Endothelial cell of umbilical vein (primary cell): ENCODE results near the gene NAALADL1. TPM values are rescaled to one million over a fixed set of nuclear protein-coding genes. Genes with fewer than 3 reads are reported as not detected.

Experiments
- BruUV-seq: library from RNA; stranded (reverse); fragments of 400-500 nt; replicated peaks from 2 replicates; lab custom pipeline; 2021; lab: Mats Ljungman, UMichigan
- CTCF ChIA-PET: fragments of 300-600, 350-600 bp; sonication (Branson Sonifier 250); formaldehyde crosslinking; loops from one replicate; lab custom pipeline; 2021; ENCODE audit warnings: antibody characterized with exemption, inconsistent platforms; lab: Charles Lee
- POLR2A ChIA-PET: fragments of 300-600, 350-600 bp; sonication (Branson Sonifier 250); formaldehyde crosslinking; loops from one replicate; lab custom pipeline; 2021; ENCODE audit warnings: antibody characterized with exemption, inconsistent platforms; lab: Charles Lee
- DNase-seq: peaks from one replicate; pipeline ENCODE4 v3.0.0-alpha.2; 2011; ENCODE audit warnings: low read depth, low spot score
- FAIRE-seq: peaks from 2 replicates; lab custom pipeline; 2011; peaks lifted over from hg19 to GRCh38; lab: Jason Lieb, UNC
- H2AFZ ChIP-seq: 2 replicates; pipeline ENCODE4 v1.6.0; 2012; ENCODE audit warnings: low read depth, low read length, control low read depth, inconsistent platforms
- H3K27ac ChIP-seq: 2 replicates; pipeline ENCODE4 v1.5.1; 2011; ENCODE audit warnings: low read depth, mild to moderate bottlenecking, control low read depth, low read length, moderate library complexity; ENCODE audit not compliant: insufficient read depth
- H3K27me3 ChIP-seq, 2 experiments: 2 replicates each; pipeline versions ENCODE4 v1.6.0 to v1.6.1; 2011; ENCODE audit warnings: low read length in 2 of 2, mixed read lengths in 1 of 2; ENCODE audit not compliant: control insufficient read depth in 2 of 2, insufficient read depth in 2 of 2
- H3K36me3 ChIP-seq, 2 experiments: 2 replicates in 1 of 2; 3 replicates in 1 of 2; pipeline ENCODE4 v1.5.1; 2011; ENCODE audit warnings: low read length in 2 of 2, mild to moderate bottlenecking in 1 of 2, moderate library complexity in 1 of 2; ENCODE audit not compliant: control insufficient read depth in 2 of 2, insufficient read depth in 2 of 2; ENCODE audit errors: extremely low read depth in 1 of 2
- H3K4me1 ChIP-seq: 3 replicates; pipeline ENCODE4 v1.5.1; 2011; ENCODE audit warnings: mild to moderate bottlenecking, low read length; ENCODE audit not compliant: control insufficient read depth, insufficient read depth; ENCODE audit errors: extremely low read depth
- H3K4me2 ChIP-seq: 2 replicates; pipeline ENCODE4 v1.6.1; 2011; ENCODE audit warnings: low read length, control low read depth, mixed read lengths; ENCODE audit not compliant: insufficient read depth
- H3K4me3 ChIP-seq, 3 experiments: fragments of 200-600 bp in 1 of 3; sonication (generic), shearing (Covaris generic) in 1 of 3; replicated peaks in 1 of 3; 2 replicates each; pipeline ENCODE4 v1.5.1; 2011 to 2016; ENCODE audit warnings: control low read depth in 3 of 3, low read length in 3 of 3, mild to moderate bottlenecking in 2 of 3, inconsistent platforms in 1 of 3, low read depth in 1 of 3, moderate library complexity in 1 of 3; ENCODE audit not compliant: insufficient read depth in 1 of 3
- H3K79me2 ChIP-seq: 2 replicates; pipeline ENCODE4 v1.6.0; 2012; ENCODE audit warnings: low read length, inconsistent platforms; ENCODE audit not compliant: control insufficient read depth, insufficient read depth
- H3K9ac ChIP-seq: replicated peaks from 2 replicates; pipeline ENCODE3; 2011; ENCODE audit warnings: low read length, control low read depth; ENCODE audit not compliant: insufficient read depth; ENCODE audit errors: extremely low read depth
- H3K9me1 ChIP-seq: replicated peaks from 3 replicates; pipeline ENCODE4 v1.6.0; 2011; ENCODE audit warnings: mild to moderate bottlenecking, low read length; ENCODE audit not compliant: control insufficient read depth, insufficient read depth; ENCODE audit errors: extremely low read depth
- H3K9me3 ChIP-seq: replicated peaks from 2 replicates; pipeline ENCODE4 v1.5.1; 2012; ENCODE audit warnings: low read length, inconsistent platforms; ENCODE audit not compliant: control insufficient read depth, insufficient read depth
- H4K20me1 ChIP-seq: replicated peaks from 2 replicates; pipeline ENCODE3; 2011; ENCODE audit warnings: mild to moderate bottlenecking, low read length; ENCODE audit not compliant: control insufficient read depth, insufficient read depth; ENCODE audit errors: extremely low read depth
- CTCF ChIP-seq, 2 donors: IDR thresholded peaks; 1 replicate in 1 of 2; 2 replicates in 1 of 2; pipeline ENCODE4 v1.5.1; 2011; ENCODE audit warnings: low read length in 2 of 2, mild to moderate bottlenecking in 2 of 2, moderate library complexity in 2 of 2, control low read depth in 1 of 2, inconsistent platforms in 1 of 2, low read depth in 1 of 2; ENCODE audit not compliant: insufficient read depth in 1 of 2; ENCODE audit errors: extremely low read depth in 1 of 2
- EZH2 ChIP-seq: IDR thresholded peaks from 2 replicates; pipeline ENCODE4 v1.6.1; 2012; ENCODE audit warnings: borderline replicate concordance, low read depth, mild to moderate bottlenecking, moderate library complexity, low read length, inconsistent platforms; ENCODE audit not compliant: severe bottlenecking
- GATA2 ChIP-seq: IDR thresholded peaks from 2 replicates; pipeline ENCODE4 v1.7.0; 2011; ENCODE audit warnings: low read depth, mild to moderate bottlenecking, moderate library complexity, mixed read lengths, low read length; ENCODE audit not compliant: insufficient read length, insufficient read depth
- JUN ChIP-seq: IDR thresholded peaks from 2 replicates; pipeline ENCODE4 v1.6.1; 2011; ENCODE audit warnings: borderline replicate concordance, low read depth; ENCODE audit not compliant: insufficient read length, insufficient read depth
- MAX ChIP-seq: IDR thresholded peaks from 2 replicates; pipeline ENCODE4 v1.6.1; 2011; ENCODE audit not compliant: insufficient read depth, insufficient read length
- MYC ChIP-seq: IDR thresholded peaks from one replicate; pipeline ENCODE4 v1.6.1; 2011; ENCODE audit warnings: mild to moderate bottlenecking, low read depth, low read length
- POLR2A ChIP-seq: IDR thresholded peaks from 2 replicates; pipeline ENCODE4 v1.6.1; 2012; ENCODE audit warnings: low read depth, mild to moderate bottlenecking, control low read depth, low read length
- POLR2AphosphoS5 ChIP-seq: IDR thresholded peaks from 2 replicates; pipeline ENCODE4 v1.6.1; 2012; ENCODE audit warnings: low read depth, mild to moderate bottlenecking, control low read depth, low read length, moderate library complexity; ENCODE audit not compliant: insufficient read depth
- dilution Hi-C: fragments of 300-500 bp; cut with MboI; formaldehyde crosslinking; loops from one replicate; pipeline ENCODE4 v1.15.0; 2019; ENCODE audit warnings: low sequenced_read_pairs; ENCODE audit not compliant: extremely low pct_ligation_motif_present
- intact Hi-C: fragments of 100-400 bp; cut with micrococcal nuclease; formaldehyde crosslinking; loops from one replicate; pipeline ENCODE4 v1.10.0; 2022
- polyA plus RNA-seq, 4 experiments: library from polyadenylated mRNA; depleted of rRNA in 3 of 4; stranded (reverse) in 3 of 4; unstranded in 1 of 4; fragments of >200 nt; gene quantifications; 2 replicates each; pipeline versions ENCODE4 v1.2.1 to v1.2.3, GENCODE V29; 2011 to 2012; ENCODE audit warnings: missing spikeins in 1 of 4
- total RNA-seq: library from RNA; stranded (reverse); gene quantifications from 2 replicates; pipeline ENCODE4 v1.2.3, GENCODE V29; 2021

NAALADL1 gene
- total and polyA plus RNA-seq, 2 donors (not counting 3 experiments of a cell fraction or from before 2014, with no cell fraction given) = 6.8 to 13.9 TPM

- Histone ChIP-seq H3K4me1 (no peaks in the 10 kb centered on the region), H3K9me1 (no peaks in the 10 kb centered on the region), H3K4me3 (no peak overlapping the region), H3K9me3 (no peaks in the 10 kb centered on the region), H3K79me2 (no peaks in the 10 kb centered on the region), H3K27me3 (no peaks in the 10 kb centered on the region), H2AFZ (no peak overlapping the region), H3K9ac (no peak overlapping the region), H4K20me1 (no peaks in the 10 kb centered on the region), H3K36me3 (no peaks in the 10 kb centered on the region), H3K27ac (no peak overlapping the region), H3K4me2 (no peak overlapping the region)
- FAIRE-seq (no peak), DNase-seq (no peak)
- TF ChIP-seq POLR2AphosphoS5 (no peak), CTCF (IDR thresholded peaks at IDR 0.05; ENCODE audit: extremely low read depth in 1 of 2, insufficient read depth in 1 of 2, low read depth in 1 of 2, low read length in 2 of 2) (no peak), EZH2 (no peak), MYC (no peak), JUN (no peak), POLR2A (no peak), MAX (no peak), GATA2 (no peak)
- dilution Hi-C loops (no loop called here), intact Hi-C loops (no loop called here)
- no TSS peak for BruUV-seq
- ChIA-PET POLR2A (no interaction called here), CTCF (interaction anchor here (1.0 kb wide), 1 partner anchor 18 kb away, joined by 3 read pairs; no protein-coding TSS in a partner anchor)
Measured at GRCh38 chr11:65057526-65057925, 827 bp downstream of the NAALADL1 start.
